Cerebellar cortex (tissue), 1 donor: ENCODE results near the gene KRT79.
"Not testable (repeated sequence)": the region's sequence is repeated elsewhere in the genome, so short reads cannot be mapped to it uniquely, and the experiment has no call there.

Source experiments
- DNase-seq: peaks from one replicate; pipeline ENCODE4 v3.0.0-alpha.2; 2015; ENCODE audit warnings: low spot score

KRT79 gene

DNA sequence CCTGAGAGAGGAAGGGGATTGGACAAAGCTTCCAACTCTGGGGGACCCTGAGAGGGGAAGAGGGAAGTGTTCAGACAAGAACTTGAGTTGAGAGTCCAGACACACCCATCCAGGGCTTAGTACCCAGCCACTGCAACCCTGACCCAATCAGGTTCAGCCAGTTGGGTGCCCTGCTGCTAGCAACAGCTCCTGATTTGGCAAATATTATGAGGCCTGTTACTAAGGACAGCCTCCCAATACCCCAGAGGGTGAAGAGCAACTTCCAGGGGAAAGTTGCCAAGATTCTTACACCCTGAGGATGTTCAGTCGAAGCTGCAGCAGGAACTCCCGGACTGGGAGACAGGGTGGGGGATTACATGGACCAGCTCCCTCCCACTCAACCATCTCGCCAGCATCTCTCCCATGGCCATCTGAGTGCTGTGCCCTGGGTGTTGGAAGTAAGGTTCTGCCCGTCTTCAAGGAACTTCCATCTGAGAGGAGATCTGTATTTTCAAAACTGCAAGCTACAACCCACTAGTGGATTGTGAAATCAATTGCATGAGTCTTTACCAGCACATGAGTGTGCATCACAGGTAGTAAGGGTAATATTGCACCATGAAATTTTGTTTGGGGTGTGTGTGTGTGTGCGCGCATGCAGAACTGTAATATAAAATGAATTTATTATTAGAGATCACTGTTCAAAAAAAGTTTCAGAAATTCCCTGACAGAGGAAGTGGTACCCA lies 26.2 kb upstream of the KRT79 start:
- DNase-seq: no peak

DNA sequence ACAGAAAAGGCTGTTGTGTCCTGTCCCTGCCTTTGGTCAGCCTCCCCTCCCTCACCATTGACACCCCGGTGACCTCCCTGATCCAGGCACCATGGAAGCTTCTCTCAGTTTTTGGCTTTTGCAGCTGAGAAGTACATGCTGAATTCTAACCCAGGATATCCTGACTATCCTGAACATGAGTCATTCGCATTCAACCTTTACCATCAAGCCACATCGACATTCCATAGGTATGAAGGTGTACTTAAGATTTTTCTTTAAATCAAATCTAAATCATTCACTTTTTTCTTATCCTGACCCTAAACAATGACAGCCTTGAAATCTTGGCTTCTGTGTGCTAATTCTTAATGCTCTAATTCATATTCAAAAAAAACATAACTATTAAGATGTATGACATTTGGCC lies 23.4 kb upstream of the KRT79 start:
- no peak for DNase-seq

DNA sequence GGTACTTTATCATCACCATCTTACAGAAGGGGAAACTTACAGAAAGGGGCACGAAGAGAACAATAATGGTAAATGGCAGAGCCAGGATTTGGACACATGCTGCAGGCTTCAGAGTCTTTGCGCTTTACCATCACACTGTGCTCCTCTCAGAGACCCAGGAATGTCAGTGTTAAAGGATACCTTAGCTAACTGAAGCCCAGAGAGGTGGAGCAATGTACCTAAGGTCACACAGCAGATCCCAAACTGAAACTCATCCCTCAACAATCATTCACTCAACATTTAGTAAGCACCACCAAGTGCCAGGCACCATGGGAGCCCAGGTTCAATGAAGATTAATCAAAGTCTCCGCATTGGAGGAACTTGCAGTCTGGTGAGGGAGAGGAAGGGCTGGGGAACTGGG lies 22.7 kb upstream of the KRT79 start:
- no peak for DNase-seq

DNA sequence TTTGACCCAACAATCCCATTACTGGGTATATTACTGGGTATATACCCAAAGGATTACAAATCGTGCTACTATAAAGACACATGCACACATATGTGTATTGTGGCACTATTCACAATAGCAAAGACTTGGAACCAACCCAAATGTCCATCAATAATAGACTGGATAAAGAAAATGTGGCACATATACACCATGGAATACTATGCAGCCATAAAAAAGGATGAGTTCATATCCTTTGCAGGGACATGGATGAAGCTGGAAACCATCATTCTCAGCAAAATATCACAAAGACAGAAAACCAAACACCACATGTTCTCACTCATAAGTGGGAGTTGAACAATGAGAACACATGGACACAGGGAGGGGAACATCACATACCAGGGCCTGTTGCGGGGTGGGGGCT lies 22.0 kb upstream of the KRT79 start:
- DNase-seq: not testable (repeated sequence)

DNA sequence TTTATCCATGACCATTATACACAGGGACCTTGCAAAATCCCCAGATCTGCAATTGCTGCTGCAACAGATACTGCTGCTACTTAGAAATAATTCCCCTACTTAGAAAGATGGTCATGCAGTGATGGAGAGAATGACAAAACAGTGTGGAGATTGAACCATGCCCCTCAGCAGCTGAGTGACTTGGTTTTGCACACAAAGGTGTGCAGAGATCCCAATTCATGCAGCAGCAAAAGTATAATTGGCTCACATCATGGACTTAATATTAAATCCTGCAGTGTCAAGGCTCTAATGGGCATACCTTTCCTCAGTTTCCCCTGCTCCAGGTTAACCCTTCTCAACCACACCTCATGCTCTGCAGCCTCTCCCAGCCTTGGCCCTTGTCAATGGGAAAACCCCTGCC lies 17.7 kb upstream of the KRT79 start:
- DNase-seq: no peak

DNA sequence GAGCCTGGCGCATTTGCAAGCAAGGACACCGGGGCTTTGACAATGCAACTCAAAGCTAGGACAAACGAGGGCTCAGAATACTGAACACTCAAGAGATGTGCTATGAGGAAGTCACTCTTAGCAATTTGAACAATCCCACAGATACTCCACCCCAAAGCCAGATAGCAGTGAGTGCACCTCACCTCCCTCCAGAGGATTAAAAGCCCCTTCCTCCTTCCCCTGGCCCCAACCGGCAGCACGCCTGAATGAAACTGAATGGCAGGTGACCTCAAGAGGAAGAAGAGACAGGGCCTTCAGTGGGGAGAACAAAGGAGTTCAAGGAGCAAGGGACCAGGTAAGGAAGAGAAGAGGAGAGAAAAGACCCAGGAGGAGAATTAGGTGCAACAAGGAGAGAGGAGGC lies 16.6 kb upstream of the KRT79 start:
- no peak for DNase-seq

- DNase-seq: no peak
Observed at GRCh38 chr12:52849511-52849910, 15.4 kb upstream of the KRT79 start.

GRCh38 chr12:52848661-52849255 lies 14.6 kb upstream of the KRT79 start, which contains the start of gene KRT78:
Gene KRT78 (minus strand): TSS chr12:52848994. CDS start chr12:52848930, 64 bp downstream.
- DNase-seq: no peak

DNA sequence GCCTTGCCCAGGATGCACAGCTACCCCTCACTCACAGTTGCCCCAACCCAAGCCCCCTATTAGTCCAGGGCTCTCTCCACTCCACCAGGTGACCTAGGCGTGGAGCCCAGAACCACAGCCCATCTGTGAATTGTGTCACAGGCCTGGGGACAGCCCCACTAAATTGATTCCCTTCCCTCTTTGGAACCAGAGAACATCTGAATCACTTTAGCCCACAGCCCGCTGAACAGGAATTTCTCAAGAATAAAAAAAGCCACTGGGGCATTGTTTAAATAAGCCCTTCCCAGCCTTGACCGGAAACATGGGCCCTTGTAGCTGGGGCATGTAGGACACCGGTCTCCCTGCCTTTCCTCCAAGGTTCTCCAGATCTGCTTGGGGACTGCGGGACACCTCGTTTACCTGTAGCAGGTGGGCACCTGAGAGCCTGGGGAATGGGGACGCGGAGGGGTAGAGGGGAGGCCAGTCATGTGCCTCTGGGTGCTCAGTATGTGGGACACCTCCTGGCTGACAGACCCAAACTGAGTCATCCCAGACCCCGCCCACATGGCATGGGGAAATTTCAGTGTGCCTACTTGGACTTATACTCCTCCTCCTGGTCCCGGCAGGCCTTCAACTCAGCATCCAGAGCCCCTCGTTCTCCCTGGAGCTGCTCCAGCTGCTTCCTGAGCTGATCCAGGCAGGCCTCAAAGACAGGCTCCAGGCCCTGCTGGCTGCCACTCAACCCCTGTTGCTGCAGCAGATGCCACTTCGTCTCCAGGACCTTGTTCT lies 13.4 kb upstream of the KRT79 start:
- no peak for DNase-seq

DNA sequence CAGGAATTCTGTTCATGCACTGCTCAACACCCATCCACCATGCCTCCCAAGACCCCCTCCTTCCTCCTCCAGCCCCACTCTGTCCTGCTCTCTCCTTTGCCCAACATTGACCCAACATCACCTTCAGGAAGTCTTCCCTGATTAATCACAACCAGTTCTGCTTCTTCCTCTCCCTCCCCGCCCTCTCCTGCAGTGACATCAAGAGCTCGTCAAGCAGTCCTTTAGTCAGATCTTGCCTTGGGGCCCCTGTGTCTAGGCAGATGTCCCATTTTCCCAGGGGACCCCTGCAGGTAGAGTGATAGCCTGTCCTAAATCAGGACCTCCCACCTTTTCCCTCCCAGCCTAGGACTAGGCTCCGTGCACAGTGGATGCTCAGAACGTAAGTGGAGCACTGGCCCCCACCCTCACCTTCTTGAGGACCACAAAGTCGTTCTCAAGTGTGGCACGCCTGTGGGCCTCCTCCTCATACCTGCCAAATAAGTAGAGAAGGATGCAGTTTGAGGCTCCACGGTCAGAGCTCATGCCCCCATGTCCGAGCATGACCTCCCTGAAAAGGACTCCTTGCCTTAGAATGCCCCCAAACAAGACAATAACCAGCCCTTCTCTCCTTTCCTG lies 12.4 kb upstream of the KRT79 start:
- DNase-seq: no peak

DNA sequence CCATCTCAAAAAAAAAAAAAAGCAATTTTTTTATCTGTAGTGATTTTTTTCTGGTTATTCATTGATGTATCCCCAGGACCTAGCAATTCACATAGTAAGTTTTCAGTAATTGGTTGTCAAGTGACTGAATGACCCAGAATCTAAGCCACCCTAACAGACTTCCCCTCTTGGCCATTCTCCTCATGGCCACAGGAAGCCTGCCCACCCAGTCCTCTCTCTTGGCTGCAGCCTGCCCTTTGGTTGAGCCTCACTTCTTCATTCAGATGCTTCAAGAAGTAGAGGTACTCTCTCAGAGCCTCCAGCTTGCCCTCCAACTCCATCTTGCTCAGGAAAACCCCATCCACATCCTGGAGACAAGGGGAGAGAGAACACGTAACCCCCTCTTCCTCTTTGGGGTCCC lies 11.8 kb upstream of the KRT79 start:
- DNase-seq: no peak

- no peak for DNase-seq
Observed at GRCh38 chr12:52844386-52844785, 10.3 kb upstream of the KRT79 start.

GRCh38 chr12:52839436-52840105 lies 5.5 kb upstream of the KRT79 start:
- DNase-seq: no peak

- DNase-seq: no peak
Observed at GRCh38 chr12:52838609-52839435, 4.7 kb upstream of the KRT79 start.

DNA sequence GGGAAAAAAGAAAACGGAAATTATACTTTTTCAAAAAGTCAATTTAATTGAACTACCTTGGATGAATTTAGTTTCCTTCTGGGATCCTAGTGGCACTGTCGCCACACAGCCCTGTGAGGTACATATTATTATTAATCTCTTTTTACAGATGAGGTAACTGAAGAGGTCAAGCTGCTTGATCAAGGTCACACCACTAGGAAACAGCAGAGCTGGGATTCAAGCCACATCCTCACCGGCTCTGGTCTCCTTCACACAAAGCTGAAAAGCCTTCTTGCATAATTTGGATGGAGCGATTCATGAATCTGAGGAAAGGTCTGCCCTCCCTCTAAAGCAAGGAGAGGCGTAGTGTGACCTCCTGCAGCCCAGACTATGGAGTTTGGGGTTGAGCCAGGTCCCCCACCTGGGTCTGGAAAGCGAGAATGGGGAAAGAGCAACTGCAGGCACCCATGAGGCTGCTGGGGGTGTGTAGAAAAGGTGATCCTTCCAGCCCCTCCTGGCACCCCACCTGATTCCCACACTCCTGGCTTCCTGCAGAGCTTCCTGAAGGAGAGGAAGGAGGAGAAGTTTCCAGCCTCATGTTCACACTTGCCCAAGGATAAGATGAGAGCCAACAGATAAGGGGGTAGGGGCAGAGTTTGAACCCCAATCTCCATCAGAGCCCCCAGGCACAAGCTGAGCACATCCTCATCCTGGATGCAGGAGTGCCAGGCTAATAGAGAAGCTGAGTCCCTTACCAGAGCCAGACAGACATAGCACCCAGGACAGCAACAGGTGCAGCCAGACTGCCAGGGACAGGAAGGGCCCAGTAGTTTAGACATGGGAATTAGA lies 3.9 kb upstream of the KRT79 start:
- no peak for DNase-seq

DNA sequence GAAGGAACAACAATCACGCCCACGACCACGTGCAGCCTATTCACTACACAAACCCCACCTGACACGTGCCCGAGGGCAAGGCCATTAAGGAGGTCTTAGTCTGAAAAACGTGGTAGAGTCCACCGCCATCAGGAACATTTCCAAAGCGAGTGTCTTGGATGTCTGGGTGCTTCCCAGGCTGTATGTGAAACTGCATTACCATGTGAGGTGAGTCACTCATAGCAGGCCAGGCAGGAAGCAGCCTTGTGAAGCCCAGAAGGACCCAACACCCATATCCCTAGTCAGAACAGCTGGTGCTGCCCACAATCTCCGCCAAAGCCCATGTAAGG lies 3.3 kb upstream of the KRT79 start:
- no peak for DNase-seq

DNA sequence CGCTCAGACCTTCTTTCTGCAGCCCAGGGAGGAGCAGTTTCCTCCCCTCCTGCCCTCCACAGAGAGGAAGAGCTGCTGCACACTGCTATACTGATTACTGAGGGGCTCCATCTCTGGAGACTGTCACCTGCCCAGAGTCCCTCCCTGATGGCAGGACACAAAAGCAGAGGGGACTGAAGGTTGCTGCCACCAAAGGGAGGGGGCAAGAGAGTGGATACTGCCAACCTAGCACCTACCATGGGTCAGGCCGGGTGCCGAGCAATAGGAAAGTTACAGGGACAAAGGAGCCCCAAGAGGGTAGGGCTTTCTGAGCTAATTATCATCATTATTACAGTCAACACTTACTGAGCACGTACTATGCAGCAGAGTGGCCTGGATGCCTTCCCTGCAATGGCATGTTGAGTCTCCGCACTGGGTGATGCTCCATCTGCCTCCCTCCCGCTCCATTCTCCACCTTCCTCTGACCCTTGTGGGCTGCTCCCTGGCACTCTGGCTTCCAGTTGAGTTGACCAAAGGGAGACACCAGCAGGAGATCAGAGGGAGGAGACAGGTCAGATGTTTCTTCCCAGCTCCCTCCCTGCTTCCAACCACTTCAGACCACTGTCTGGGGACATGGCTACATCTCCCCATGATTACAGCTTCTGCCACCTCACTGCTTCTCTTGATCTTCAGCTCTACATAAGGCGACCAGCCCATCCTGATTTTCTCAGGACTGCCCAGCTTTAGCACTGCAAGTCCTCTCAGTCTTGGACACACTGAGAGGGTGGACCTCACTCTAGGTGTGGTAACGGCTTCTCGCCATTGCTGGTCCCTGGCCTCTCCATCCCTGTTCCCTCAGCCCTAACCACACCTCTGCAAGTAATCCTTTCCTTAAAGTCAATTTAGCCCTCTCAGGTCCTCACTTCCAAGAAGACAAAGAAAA lies 2.6 kb upstream of the KRT79 start:
- DNase-seq: no peak

GRCh38 chr12:52836042-52836466 lies 1.9 kb upstream of the KRT79 start:
- no peak for DNase-seq

DNA sequence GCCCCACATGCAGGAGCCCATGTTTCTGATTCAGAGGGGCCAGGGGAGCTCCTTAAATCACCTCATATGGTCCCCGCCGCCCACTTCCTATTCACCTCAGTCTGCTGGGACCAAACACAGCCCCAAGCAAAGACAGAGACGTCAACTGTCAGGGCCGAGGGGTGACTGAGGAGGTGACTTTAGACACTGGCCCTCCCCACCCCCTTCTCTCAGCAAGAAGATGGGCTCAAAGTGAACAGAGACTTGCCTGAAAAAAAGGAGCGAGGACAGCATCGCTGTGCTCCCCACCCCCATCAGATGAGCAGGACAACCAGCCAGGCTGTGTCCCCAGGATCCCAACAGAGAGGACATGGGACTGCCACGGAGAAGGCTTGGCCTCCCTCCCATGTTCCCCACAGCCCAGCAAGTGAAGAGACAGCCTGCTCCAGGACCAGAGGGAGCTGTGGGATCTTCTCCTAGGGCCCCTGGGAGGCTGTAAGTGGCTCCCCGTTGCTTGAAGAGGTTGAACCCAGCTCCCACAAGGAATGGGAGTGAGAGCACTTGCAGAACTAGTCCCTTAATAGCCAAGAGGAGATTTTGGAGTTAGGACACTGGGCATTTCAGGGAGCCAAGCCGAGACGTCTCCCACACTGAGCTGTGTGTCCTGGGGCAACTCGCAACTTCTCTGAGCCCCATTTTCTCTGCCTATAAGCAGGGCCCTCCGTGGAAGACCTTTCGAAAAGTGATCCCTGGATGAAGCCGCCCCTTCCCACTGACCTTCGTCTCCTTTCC lies 1.3 kb upstream of the KRT79 start:
- no peak for DNase-seq
